Right lobe of liver (tissue), 4 donors: Measurements from ENCODE around the gene ANKRD44.

Experiments
- CTCF ChIP-seq, 4 donors: fragments of 200-600 bp in 3 of 4; fragments of 450-650 bp in 1 of 4; IDR thresholded peaks; one replicate each; pipeline versions ENCODE4 v1.5.1 to v1.8.0; 2016 to 2022; ENCODE audit warnings: antibody characterized with exemption in 4 of 4, mild to moderate bottlenecking in 2 of 4
- POLR2A ChIP-seq: fragments of 450-650 bp; IDR thresholded peaks from one replicate; pipeline ENCODE4 v1.6.1; 2017; ENCODE audit warnings: antibody characterized with exemption, mild to moderate bottlenecking
- donor health status: DM: no; HTN: no; CAD: no.
- donor health status: DM: no; HTN: no; CAD: no.
- donor health status: DM: no; HTN: yes; CAD: no.

- no peak for TF ChIP-seq CTCF (IDR thresholded peaks at IDR 0.05)
- TF ChIP-seq POLR2A, result no peak
These were observed 94.7 kb downstream of the ANKRD44 start for GRCh38 chr2:197215748-197216360.
